Caki2 (cell line): ENCODE measurements around the gene SLC38A8. TPM values are rescaled to one million over a fixed set of nuclear protein-coding genes. Genes with fewer than 3 reads are reported as not detected.

ENCODE experiments used
- DNase-seq: peaks from one replicate; pipeline ENCODE4 v3.0.0-alpha.2; 2015; ENCODE audit warnings: low read depth
- in situ Hi-C: cut with HindIII; loops from 2 replicates; pipeline ENCODE4 v1.10.0; 2016; ENCODE audit warnings: low sequenced_read_pairs, low pct_unique_long_range_greater_than_20kb, mixed read lengths
- total RNA-seq: library from RNA; depleted of rRNA; stranded (reverse); fragments of >200 nt; shearing (Covaris generic); gene quantifications from 2 replicates; pipeline ENCODE4 v1.2.3, GENCODE V29; 2014; ENCODE audit warnings: low replicate concordance; rRNA removed

SLC38A8 gene
- total RNA-seq, result not detected in 2 replicates

- no peak for DNase-seq
- in situ Hi-C loops, result no loop called here
Measured at GRCh38 chr16:84042308-84042878, at the start of gene SLC38A8. SLC38A8 (minus strand) TSS chr16:84042795; CDS start chr16:84042157, 638 bp downstream.

GRCh38 chr16:84091460-84091859 lies 48.9 kb upstream of the SLC38A8 start:
- no peak for DNase-seq
- in situ Hi-C loops, result no loop called here

GRCh38 chr16:84090211-84090610 lies 47.6 kb upstream of the SLC38A8 start:
- no peak for DNase-seq
- in situ Hi-C loops, result no loop called here

- in situ Hi-C loops, result no loop called here
- DNase-seq, result no peak
Measured at GRCh38 chr16:84088695-84089395, 46.2 kb upstream of the SLC38A8 start.

- in situ Hi-C loops, result no loop called here
- no peak for DNase-seq
Measured at GRCh38 chr16:84087466-84088151, 45.0 kb upstream of the SLC38A8 start.

- in situ Hi-C loops, result no loop called here
- DNase-seq, result no peak
Measured at GRCh38 chr16:84087001-84087400, 44.4 kb upstream of the SLC38A8 start.

GRCh38 chr16:84086341-84086740 lies 43.7 kb upstream of the SLC38A8 start:
- in situ Hi-C loops, result no loop called here
- DNase-seq, result no peak

GRCh38 chr16:84085773-84086172 lies 43.2 kb upstream of the SLC38A8 start:
- no peak for DNase-seq
- in situ Hi-C loops, result no loop called here

GRCh38 chr16:84085271-84085667 lies 42.7 kb upstream of the SLC38A8 start:
- DNase-seq, result no peak
- in situ Hi-C loops, result no loop called here

GRCh38 chr16:84084570-84085270 lies 42.1 kb upstream of the SLC38A8 start:
- DNase-seq, result peak; percentile 47
- in situ Hi-C loops, result no loop called here

- in situ Hi-C loops, result no loop called here
- DNase-seq, result no peak
Measured at GRCh38 chr16:84082835-84083569, 40.4 kb upstream of the SLC38A8 start.

- in situ Hi-C loops, result no loop called here
- DNase-seq, result no peak
Measured at GRCh38 chr16:84082110-84082509, 39.5 kb upstream of the SLC38A8 start.

GRCh38 chr16:84081446-84081989 lies 38.9 kb upstream of the SLC38A8 start:
- DNase-seq, result no peak
- in situ Hi-C loops, result no loop called here

- in situ Hi-C loops, result no loop called here
- DNase-seq, result no peak
Measured at GRCh38 chr16:84080813-84081212, 38.2 kb upstream of the SLC38A8 start.

GRCh38 chr16:84080378-84080777 lies 37.8 kb upstream of the SLC38A8 start:
- in situ Hi-C loops, result no loop called here
- no peak for DNase-seq

- no peak for DNase-seq
- in situ Hi-C loops, result no loop called here
Measured at GRCh38 chr16:84079664-84080063, 37.1 kb upstream of the SLC38A8 start.

GRCh38 chr16:84075376-84075775 lies 32.8 kb upstream of the SLC38A8 start:
- no peak for DNase-seq
- in situ Hi-C loops, result no loop called here

GRCh38 chr16:84074721-84075120 lies 32.1 kb upstream of the SLC38A8 start:
- DNase-seq, result no peak
- in situ Hi-C loops, result no loop called here
